Pancreas (tissue), 10 donors: ENCODE results near the gene RABAC1. TPM values are rescaled to one million over a fixed set of nuclear protein-coding genes. Genes with fewer than 3 reads are reported as not detected.

Experiments
- ATAC-seq, 4 donors: fragments of 200-7000 bp; cut with Tn5 transposase; one replicate each; pipeline versions ENCODE4 v1.8.0 to v1.9.1; 2020; ENCODE audit warnings: mild to moderate bottlenecking in 4 of 4, moderate library complexity in 4 of 4
- DNase-seq, 6 donors: peaks; one replicate each; pipeline ENCODE4 v3.0.0-alpha.2; 2020
- FAIRE-seq: peaks from 2 replicates; lab custom pipeline; 2012; peaks lifted over from hg19 to GRCh38; lab: Jason Lieb, UNC
- H3K27ac ChIP-seq, 4 donors: fragments of 200-600 bp; sonication (generic); 1 replicate in 3 of 4; 2 replicates in 1 of 4; pipeline versions ENCODE4 v1.5.0 to v1.8.0; 2020
- H3K27me3 ChIP-seq, 4 donors: fragments of 200-600 bp; one replicate each; pipeline ENCODE4 v1.8.0; 2021
- H3K36me3 ChIP-seq, 3 donors: fragments of 200-600 bp; sonication (generic) in 1 of 3; one replicate each; pipeline versions ENCODE4 v1.5.0 to v1.8.0; 2020 to 2021
- H3K4me1 ChIP-seq, 3 donors: fragments of 200-600 bp; one replicate each; pipeline ENCODE4 v1.8.0; 2021
- H3K4me3 ChIP-seq, 4 donors: fragments of 200-600 bp; sonication (generic) in 2 of 4; one replicate each; pipeline versions ENCODE4 v1.5.0 to v1.8.0; 2020 to 2021
- H3K9me3 ChIP-seq, 4 donors: fragments of 200-600 bp; one replicate each; pipeline ENCODE4 v1.8.0; 2021
- CTCF ChIP-seq, 4 donors: fragments of 200-600 bp; sonication (generic) in 3 of 4; IDR thresholded peaks; one replicate each; pipeline versions ENCODE4 v1.5.0 to v1.8.0; 2021; ENCODE audit warnings: antibody characterized with exemption in 4 of 4
- WGBS, 2 donors: extraction: QIAGEN DNeasy Blood & Tissue Kit; methylation state at CpG; one replicate each; pipeline ENCODE4 v1.1.7; 2013; 5-methylcytosine and 5-hydroxymethylcytosine counted together
- intact Hi-C, 3 donors: fragments of 100-400 bp; cut with DNase I; formaldehyde crosslinking; loops; one replicate each; pipeline versions ENCODE4 v1.11.1 to v1.14.2; 2022
- polyA plus RNA-seq, 2 donors: library from polyadenylated mRNA; stranded (reverse); fragments of 200-250 nt; gene quantifications; one replicate each; pipeline ENCODE4 v1.2.3, GENCODE V29; 2013
- total RNA-seq, 6 donors: library from RNA; stranded (reverse); fragmentation: NEBNext Ultra II Directional in 4 of 6; extraction: Animal tissue kit (Norgen Biotek cat#: 25700) in 4 of 6; gene quantifications; one replicate each; pipeline versions ENCODE4 v1.2.1 to v1.2.4, GENCODE V29; 2021 to 2023
- donor health status: healthy with polysubstance abuse.
- donor health status: DM: no; HTN: no; CAD: no; lungs with moderate emphysema.
- donor health status: DM: no; HTN: no; CAD: no.
- donor health status: control.
- donor health status: control.
- donor health status: Bipolar disorder and iron deficiency.
- donor health status: DM: yes; HTN: yes; CAD: no.
- donor health status: DM: no; HTN: no; CAD: no.
- donor health status: DM: no; HTN: no; CAD: no.
- donor health status: DM: yes; HTN: yes; CAD: no.

Gene RABAC1
- total and polyA plus RNA-seq, 8 donors = 49.8 to 134 (median 74.0) TPM

- TF ChIP-seq CTCF (IDR thresholded peaks at IDR 0.05) = peak; percentile 48 to 79 (median 73)
- H3K27me3 ChIP-seq = no peaks in the 10 kb centered on the region
- DNase-seq (peak in 5 of 6 donors; percentile 45 to 86 (median 66)), ATAC-seq (peak; percentile 62 to 90 (median 87)), FAIRE-seq (no peak)
- no peaks in the 10 kb centered on the region for H3K9me3 ChIP-seq
- no peak overlapping the region for H3K27ac ChIP-seq
- no peak overlapping the region for H3K4me3 ChIP-seq
- intact Hi-C loops = no loop called here
- H3K4me1 ChIP-seq = no peaks in the 10 kb centered on the region
- H3K36me3 ChIP-seq = no peaks in the 10 kb centered on the region
- 14 to 16% methylated on average over 7 of the region's 7 CpGs for WGBS, 2 donors
These were observed 24.2 kb downstream of the RABAC1 start for GRCh38 chr19:41934849-41935374.

- intact Hi-C loops = no loop called here
- DNase-seq (no peak), FAIRE-seq (no peak), ATAC-seq (no peak)
- Histone ChIP-seq H3K27me3 (no peaks in the 10 kb centered on the region), H3K27ac (no peak overlapping the region), H3K4me3 (no peak overlapping the region), H3K9me3 (no peaks in the 10 kb centered on the region), H3K4me1 (no peaks in the 10 kb centered on the region), H3K36me3 (no peaks in the 10 kb centered on the region)
- WGBS, 2 donors = 65 to 80% methylated on average over 7 of the region's 7 CpGs
- TF ChIP-seq CTCF (IDR thresholded peaks at IDR 0.05) = no peak
These were observed 25.3 kb downstream of the RABAC1 start for GRCh38 chr19:41933693-41934426.

- DNase-seq (peak in 1 of 6 donors; percentile 71), ATAC-seq (peak in 3 of 4 donors; percentile 28 to 38 (median 29))
- intact Hi-C loops = no loop called here
These were observed 26.3 kb downstream of the RABAC1 start for GRCh38 chr19:41932720-41933332.

GRCh38 chr19:41932259-41932719 is 26.8 kb downstream of the RABAC1 start:
- FAIRE-seq (no peak), ATAC-seq (no peak), DNase-seq (no peak)
- intact Hi-C loops = no loop called here
- Histone ChIP-seq H3K4me1 (no peaks in the 10 kb centered on the region), H3K4me3 (no peak overlapping the region), H3K27ac (no peak overlapping the region), H3K9me3 (no peaks in the 10 kb centered on the region), H3K36me3 (no peaks in the 10 kb centered on the region), H3K27me3 (no peaks in the 10 kb centered on the region)
- TF ChIP-seq CTCF (IDR thresholded peaks at IDR 0.05) = no peak
- whole genome bisulfite sequencing, 2 donors = 47 to 58% methylated on average over 11 of the region's 11 CpGs

More at GRCh38 chr19:41932720-41933332, 26.3 kb downstream of the RABAC1 start:
- Histone ChIP-seq H3K27me3 (no peaks in the 10 kb centered on the region), H3K9me3 (no peaks in the 10 kb centered on the region), H3K36me3 (no peaks in the 10 kb centered on the region), H3K27ac (no peak overlapping the region), H3K4me1 (no peaks in the 10 kb centered on the region), H3K4me3 (no peak overlapping the region)
- TF ChIP-seq CTCF (IDR thresholded peaks at IDR 0.05) = no peak
- FAIRE-seq = no peak
- 17 to 18% methylated on average over 29 of the region's 29 CpGs for WGBS, 2 donors
